HEK293 (cell line): ENCODE data around the gene APLP1.
A peak's percentile ranks its signal among the peaks of the same experiment; 100 is the strongest.

ENCODE experiments used
- CTCF ChIA-PET: fragments of 350-600 bp; formaldehyde crosslinking; extraction: SDS; loops from one replicate; lab custom pipeline; 2021; ENCODE audit warnings: antibody characterized with exemption; lab: Yijun Ruan, JAX
- POLR2A ChIA-PET: fragments of 300-600 bp; formaldehyde crosslinking; extraction: SDS; loops from one replicate; lab custom pipeline; 2020; ENCODE audit warnings: antibody characterized with exemption, inconsistent platforms; lab: Yijun Ruan, JAX
- H3K27ac ChIP-seq: fragments of 200-500 bp; sonication (Bioruptor generic); 2 replicates; pipeline ENCODE4 v1.5.1; 2014; ENCODE audit warnings: low read depth, low read length, control low read depth, inconsistent platforms; ENCODE audit errors: extremely low read depth
- H3K36me3 ChIP-seq, 2 experiments: fragments of 200-500 bp in 1 of 2; sonication (Bioruptor generic) in 1 of 2; 1 replicate in 1 of 2; 2 replicates in 1 of 2; pipeline ENCODE4 v1.5.1; 2014 to 2017; ENCODE audit warnings: inconsistent platforms in 2 of 2, low read length in 2 of 2; ENCODE audit not compliant: control insufficient read depth in 2 of 2, insufficient read depth in 1 of 2
- H3K4me1 ChIP-seq: fragments of 200-500 bp; sonication (Bioruptor generic); 2 replicates; pipeline ENCODE4 v1.5.1; 2014; ENCODE audit warnings: mild to moderate bottlenecking, low read length, inconsistent platforms; ENCODE audit not compliant: control insufficient read depth, insufficient read depth
- H3K4me3 ChIP-seq: 2 replicates; pipeline ENCODE4 v1.5.1; 2011; ENCODE audit warnings: low read depth, mild to moderate bottlenecking, control low read depth, low read length, moderate library complexity
- H3K9me3 ChIP-seq: fragments of 200-500 bp; sonication (Bioruptor generic); 2 replicates; pipeline ENCODE4 v1.5.1; 2014; ENCODE audit warnings: low read depth, low read length, inconsistent platforms; ENCODE audit not compliant: control insufficient read depth, insufficient read depth
- EGR2 ChIP-seq: fragments of 450-650 bp; formaldehyde crosslinking; IDR thresholded peaks from 2 replicates; pipeline ENCODE4 v1.5.1; 2016; ENCODE audit warnings: low read depth, missing biosample characterization, missing genetic modification characterization
- INSM2 ChIP-seq: fragments of 450-650 bp; formaldehyde crosslinking; IDR thresholded peaks from 2 replicates; pipeline ENCODE4 v1.5.1; 2016; ENCODE audit warnings: missing biosample characterization, missing genetic modification characterization
- KLF8 ChIP-seq: fragments of 450-650 bp; formaldehyde crosslinking; IDR thresholded peaks from 2 replicates; pipeline ENCODE4 v1.5.1; 2016; ENCODE audit warnings: missing biosample characterization, missing genetic modification characterization
- OVOL3 ChIP-seq: fragments of 450-650 bp; formaldehyde crosslinking; IDR thresholded peaks from 2 replicates; pipeline ENCODE4 v1.5.1; 2016; ENCODE audit warnings: missing biosample characterization, missing genetic modification characterization
- PRDM2 ChIP-seq: fragments of 450-650 bp; formaldehyde crosslinking; IDR thresholded peaks from 2 replicates; pipeline ENCODE4 v1.5.1; 2016; ENCODE audit warnings: missing biosample characterization, missing genetic modification characterization, borderline replicate concordance
- RBAK ChIP-seq: fragments of 450-650 bp; formaldehyde crosslinking; IDR thresholded peaks from 2 replicates; pipeline ENCODE4 v1.5.1; 2016; ENCODE audit warnings: missing biosample characterization, missing genetic modification characterization
- SP2 ChIP-seq: fragments of 450-650 bp; formaldehyde crosslinking; IDR thresholded peaks from 2 replicates; pipeline ENCODE4 v1.5.1; 2016; ENCODE audit warnings: missing biosample characterization, missing genetic modification characterization
- ZBTB26 ChIP-seq: fragments of 450-650 bp; formaldehyde crosslinking; optimal IDR thresholded peaks from 2 replicates; pipeline ENCODE3; 2016; ENCODE audit warnings: missing biosample characterization, mild to moderate bottlenecking, missing genetic modification characterization
- ZNF121 ChIP-seq: fragments of 450-650 bp; formaldehyde crosslinking; IDR thresholded peaks from 2 replicates; pipeline ENCODE4 v1.5.1; 2016; ENCODE audit warnings: missing biosample characterization, missing genetic modification characterization
- ZNF16 ChIP-seq: fragments of 450-650 bp; formaldehyde crosslinking; IDR thresholded peaks from 2 replicates; pipeline ENCODE4 v1.5.1; 2016; ENCODE audit warnings: low read depth, missing biosample characterization, missing genetic modification characterization
- ZNF473 ChIP-seq: fragments of 450-650 bp; formaldehyde crosslinking; IDR thresholded peaks from 2 replicates; pipeline ENCODE4 v1.5.1; 2017; ENCODE audit warnings: missing biosample characterization, missing genetic modification characterization
- ZNF610 ChIP-seq: fragments of 450-650 bp; formaldehyde crosslinking; IDR thresholded peaks from 2 replicates; pipeline ENCODE4 v1.5.1; 2016; ENCODE audit warnings: missing biosample characterization, missing genetic modification characterization, borderline replicate concordance
- TF ChIP-seq, protein P1 (sequence below): fragments of 450-650 bp; formaldehyde crosslinking; IDR thresholded peaks from 2 replicates; pipeline ENCODE4 v1.5.1; 2016; ENCODE audit warnings: missing biosample characterization, missing genetic modification characterization
- TF ChIP-seq, protein P2 (sequence below): fragments of 450-650 bp; formaldehyde crosslinking; IDR thresholded peaks from 2 replicates; pipeline ENCODE4 v1.5.1; 2016; ENCODE audit warnings: missing biosample characterization, missing genetic modification characterization

APLP1 gene

GRCh38 chr19:35853038-35853756 lies 15.2 kb upstream of the APLP1 start (continued):
- TF ChIP-seq EGR2 (tag by site-specific recombination) (peak; percentile 100), ZNF610 (tag by site-specific recombination) (no peak), ZNF121 (tag by site-specific recombination) (peak; percentile 93), OVOL3 (tag by site-specific recombination) (no peak), ZNF16 (tag by site-specific recombination) (no peak), ZNF473 (tag by site-specific recombination) (0 out of 2 replicates have a peak, but pooled peaks have one; percentile 16), PRDM2 (tag by site-specific recombination) (no peak), RBAK (tag by site-specific recombination) (no peak), INSM2 (tag by site-specific recombination) (no peak)
- TF ChIP-seq, protein P1, sequence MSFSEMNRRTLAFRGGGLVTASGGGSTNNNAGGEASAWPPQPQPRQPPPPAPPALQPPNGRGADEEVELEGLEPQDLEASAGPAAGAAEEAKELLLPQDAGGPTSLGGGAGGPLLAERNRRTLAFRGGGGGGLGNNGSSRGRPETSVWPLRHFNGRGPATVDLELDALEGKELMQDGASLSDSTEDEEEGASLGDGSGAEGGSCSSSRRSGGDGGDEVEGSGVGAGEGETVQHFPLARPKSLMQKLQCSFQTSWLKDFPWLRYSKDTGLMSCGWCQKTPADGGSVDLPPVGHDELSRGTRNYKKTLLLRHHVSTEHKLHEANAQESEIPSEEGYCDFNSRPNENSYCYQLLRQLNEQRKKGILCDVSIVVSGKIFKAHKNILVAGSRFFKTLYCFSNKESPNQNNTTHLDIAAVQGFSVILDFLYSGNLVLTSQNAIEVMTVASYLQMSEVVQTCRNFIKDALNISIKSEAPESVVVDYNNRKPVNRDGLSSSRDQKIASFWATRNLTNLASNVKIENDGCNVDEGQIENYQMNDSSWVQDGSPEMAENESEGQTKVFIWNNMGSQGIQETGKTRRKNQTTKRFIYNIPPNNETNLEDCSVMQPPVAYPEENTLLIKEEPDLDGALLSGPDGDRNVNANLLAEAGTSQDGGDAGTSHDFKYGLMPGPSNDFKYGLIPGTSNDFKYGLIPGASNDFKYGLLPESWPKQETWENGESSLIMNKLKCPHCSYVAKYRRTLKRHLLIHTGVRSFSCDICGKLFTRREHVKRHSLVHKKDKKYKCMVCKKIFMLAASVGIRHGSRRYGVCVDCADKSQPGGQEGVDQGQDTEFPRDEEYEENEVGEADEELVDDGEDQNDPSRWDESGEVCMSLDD (tag by site-specific recombination) = no peak
- TF ChIP-seq, all 188 proteins: peak for 12

DNA sequence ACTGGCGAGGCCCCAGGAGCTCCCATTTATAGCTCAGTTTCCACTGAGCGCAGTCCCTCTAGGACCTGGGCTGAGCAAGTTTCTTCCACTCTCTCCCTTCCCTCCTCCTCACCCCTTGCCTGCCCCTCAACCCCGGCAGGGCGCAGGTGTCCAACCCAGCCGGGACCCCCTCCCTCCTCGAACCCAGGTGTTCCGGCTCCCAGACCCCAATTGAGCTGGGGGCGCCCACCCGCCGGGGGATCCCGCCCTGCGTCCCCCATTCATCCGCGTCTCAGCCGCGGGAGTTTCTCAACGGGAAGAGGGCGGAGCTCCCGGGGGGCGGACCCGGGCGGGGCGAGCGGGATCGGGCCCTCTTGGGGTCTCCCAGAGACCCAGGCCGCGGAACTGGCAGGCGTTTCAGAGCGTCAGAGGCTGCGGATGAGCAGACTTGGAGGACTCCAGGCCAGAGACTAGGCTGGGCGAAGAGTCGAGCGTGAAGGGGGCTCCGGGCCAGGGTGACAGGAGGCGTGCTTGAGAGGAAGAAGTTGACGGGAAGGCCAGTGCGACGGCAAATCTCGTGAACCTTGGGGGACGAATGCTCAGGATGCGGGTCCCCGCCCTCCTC lies 11.7 kb upstream of the APLP1 start, which contains the start of gene KIRREL2:
Gene KIRREL2 (plus strand): TSS at position 366 of the 604 bp plus-strand sequence. CDS start 209 bp downstream, at position 575.
- Histone ChIP-seq H3K9me3 (no peaks in the 10 kb centered on the region), H3K27ac (no peak within 1 kb of the TSS), H3K36me3 (no peaks in the 10 kb centered on the region), H3K4me1 (no peaks in the 10 kb centered on the region), H3K4me3 (no peak within 1 kb of the TSS)
- POLR2A ChIA-PET = interaction anchor here (0.6 kb wide), 1 partner anchor 197 kb away, joined by 11 read pairs; no protein-coding TSS in a partner anchor
- CTCF ChIA-PET = interaction anchor here (0.9 to 1.1 kb wide), 3 partner anchors 10 to 75 kb away, joined by 4 to 5 read pairs (median 4); no protein-coding TSS in a partner anchor
- TF ChIP-seq ZBTB26 (tag by site-specific recombination) = peak; percentile 9
- TF ChIP-seq, protein P2, sequence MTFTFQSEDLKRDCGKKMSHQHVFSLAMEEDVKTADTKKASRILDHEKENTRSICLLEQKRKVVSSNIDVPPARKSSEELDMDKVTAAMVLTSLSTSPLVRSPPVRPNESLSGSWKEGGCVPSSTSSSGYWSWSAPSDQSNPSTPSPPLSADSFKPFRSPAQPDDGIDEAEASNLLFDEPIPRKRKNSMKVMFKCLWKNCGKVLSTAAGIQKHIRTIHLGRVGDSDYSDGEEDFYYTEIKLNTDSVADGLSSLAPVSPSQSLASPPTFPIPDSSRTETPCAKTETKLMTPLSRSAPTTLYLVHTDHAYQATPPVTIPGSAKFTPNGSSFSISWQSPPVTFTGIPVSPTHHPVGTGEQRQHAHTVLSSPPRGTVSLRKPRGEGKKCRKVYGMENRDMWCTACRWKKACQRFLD (tag by site-specific recombination) = no peak
- TF ChIP-seq SP2 (tag by site-specific recombination) = peak; percentile 23; the same call in 1 of the 2 replicates
- TF ChIP-seq KLF8 (tag by site-specific recombination) = peak; percentile 71; the same call in 1 of the 2 replicates
- TF ChIP-seq, all 188 proteins: peak for 3
